SK-N-SH treated with all-trans-retinoic acid at 6 μM for 48 hours (cell line): Measurements from ENCODE around the gene ZFP62.

Experiments
- ATAC-seq: fragments of 200-7000 bp; cut with Tn5 transposase; 3 replicates; pipeline ENCODE4 v1.9.1; 2020; ENCODE audit warnings: mild to moderate bottlenecking, moderate library complexity
- ARNTL ChIP-seq: fragments of 450-650 bp; formaldehyde crosslinking; IDR thresholded peaks from 2 replicates; pipeline ENCODE4 v1.5.0; 2020; ENCODE audit warnings: low read depth, mild to moderate bottlenecking, moderate library complexity, borderline replicate concordance
- BACH2 ChIP-seq: fragments of 250-450 bp; sonication (Bioruptor Pico); IDR thresholded peaks from 2 replicates; pipeline ENCODE4 v1.9.0; 2021; ENCODE audit warnings: mild to moderate bottlenecking, borderline replicate concordance
- ESRRG ChIP-seq: fragments of 250-450 bp; sonication (Bioruptor Pico); IDR thresholded peaks from 2 replicates; pipeline ENCODE4 v1.6.1; 2021; ENCODE audit warnings: mild to moderate bottlenecking
- ISL1 ChIP-seq: fragments of 250-450 bp; sonication (Bioruptor Pico); IDR thresholded peaks from 2 replicates; pipeline ENCODE4 v2.1.2; 2022; ENCODE audit warnings: mild to moderate bottlenecking, moderate library complexity
- OSR1 ChIP-seq: fragments of 250-450 bp; sonication (Bioruptor Pico); IDR thresholded peaks from 2 replicates; pipeline ENCODE4 v1.8.0; 2022; ENCODE audit warnings: moderate library complexity, mild to moderate bottlenecking, inconsistent platforms
- PATZ1 ChIP-seq: fragments of 250-450 bp; sonication (Bioruptor Pico); IDR thresholded peaks from 2 replicates; pipeline ENCODE4 v1.8.0; 2020; ENCODE audit warnings: mild to moderate bottlenecking, moderate library complexity, borderline replicate concordance
- PPARA ChIP-seq: fragments of 250-450 bp; sonication (Bioruptor Pico); IDR thresholded peaks from 2 replicates; pipeline ENCODE4 v1.5.0; 2020; ENCODE audit warnings: mild to moderate bottlenecking, borderline replicate concordance
- RARB ChIP-seq: fragments of 250-450 bp; sonication (Bioruptor Pico); IDR thresholded peaks from 2 replicates; pipeline ENCODE4 v1.8.0; 2021; ENCODE audit warnings: mild to moderate bottlenecking, moderate library complexity
- SNAI2 ChIP-seq: fragments of 250-450 bp; sonication (Bioruptor Pico); IDR thresholded peaks from 2 replicates; pipeline ENCODE4 v1.5.0; 2020; ENCODE audit warnings: mild to moderate bottlenecking, moderate library complexity
- TCF4 ChIP-seq: fragments of 250-450 bp; sonication (Bioruptor Pico); IDR thresholded peaks from 2 replicates; pipeline ENCODE4 v1.8.0; 2021; ENCODE audit warnings: mild to moderate bottlenecking, moderate library complexity, borderline replicate concordance
- TSHZ2 ChIP-seq: fragments of 250-450 bp; sonication (Bioruptor Pico); IDR thresholded peaks from 2 replicates; pipeline ENCODE4 v1.5.0; 2020; ENCODE audit warnings: mild to moderate bottlenecking, moderate library complexity
- ZC3H10 ChIP-seq: fragments of 250-450 bp; sonication (Bioruptor Pico); IDR thresholded peaks from 2 replicates; pipeline ENCODE4 v1.5.1; 2021; ENCODE audit warnings: mild to moderate bottlenecking, moderate library complexity
- ZFP3 ChIP-seq: fragments of 250-450 bp; sonication (Bioruptor Pico); IDR thresholded peaks from 2 replicates; pipeline ENCODE4 v1.5.0; 2020; ENCODE audit warnings: mild to moderate bottlenecking, moderate library complexity
- ZFP30 ChIP-seq: fragments of 450-650 bp; formaldehyde crosslinking; IDR thresholded peaks from 2 replicates; pipeline ENCODE4 v1.5.0; 2022; ENCODE audit warnings: mild to moderate bottlenecking, moderate library complexity
- ZNF565 ChIP-seq: fragments of 450-650 bp; formaldehyde crosslinking; conservative IDR thresholded peaks from 2 replicates; pipeline ENCODE4 v1.5.0; 2020; ENCODE audit warnings: low read depth, mild to moderate bottlenecking, moderate library complexity
- ZNF70 ChIP-seq: fragments of 450-650 bp; formaldehyde crosslinking; IDR thresholded peaks from 2 replicates; pipeline ENCODE4 v1.5.0; 2020; ENCODE audit warnings: mild to moderate bottlenecking, moderate library complexity
- ZNF8 ChIP-seq: fragments of 450-650 bp; formaldehyde crosslinking; IDR thresholded peaks from 2 replicates; pipeline ENCODE4 v1.5.0; 2020; ENCODE audit warnings: mild to moderate bottlenecking, moderate library complexity
- TF ChIP-seq, protein P1 (sequence below): fragments of 250-450 bp; sonication (Bioruptor Pico); IDR thresholded peaks from 2 replicates; pipeline ENCODE4 v1.5.1; 2021; ENCODE audit warnings: mild to moderate bottlenecking, moderate library complexity
- TF ChIP-seq, protein P2 (sequence below): fragments of 250-450 bp; sonication (Bioruptor Pico); IDR thresholded peaks from 2 replicates; pipeline ENCODE4 v1.5.1; 2020; ENCODE audit warnings: low read depth, mild to moderate bottlenecking, moderate library complexity

ZFP62 gene

GRCh38 chr5:180816608-180817534 lies 44.2 kb downstream of the ZFP62 start (continued):
- TF ChIP-seq, protein P1, sequence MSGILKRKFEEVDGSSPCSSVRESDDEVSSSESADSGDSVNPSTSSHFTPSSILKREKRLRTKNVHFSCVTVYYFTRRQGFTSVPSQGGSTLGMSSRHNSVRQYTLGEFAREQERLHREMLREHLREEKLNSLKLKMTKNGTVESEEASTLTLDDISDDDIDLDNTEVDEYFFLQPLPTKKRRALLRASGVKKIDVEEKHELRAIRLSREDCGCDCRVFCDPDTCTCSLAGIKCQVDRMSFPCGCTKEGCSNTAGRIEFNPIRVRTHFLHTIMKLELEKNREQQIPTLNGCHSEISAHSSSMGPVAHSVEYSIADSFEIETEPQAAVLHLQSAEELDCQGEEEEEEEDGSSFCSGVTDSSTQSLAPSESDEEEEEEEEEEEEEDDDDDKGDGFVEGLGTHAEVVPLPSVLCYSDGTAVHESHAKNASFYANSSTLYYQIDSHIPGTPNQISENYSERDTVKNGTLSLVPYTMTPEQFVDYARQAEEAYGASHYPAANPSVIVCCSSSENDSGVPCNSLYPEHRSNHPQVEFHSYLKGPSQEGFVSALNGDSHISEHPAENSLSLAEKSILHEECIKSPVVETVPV: no peak
- TF ChIP-seq PATZ1 (CRISPR knock-in tag) (no peak), ISL1 (CRISPR knock-in tag) (no peak), TCF4 (CRISPR knock-in tag) (no peak), BACH2 (no peak)

DNA sequence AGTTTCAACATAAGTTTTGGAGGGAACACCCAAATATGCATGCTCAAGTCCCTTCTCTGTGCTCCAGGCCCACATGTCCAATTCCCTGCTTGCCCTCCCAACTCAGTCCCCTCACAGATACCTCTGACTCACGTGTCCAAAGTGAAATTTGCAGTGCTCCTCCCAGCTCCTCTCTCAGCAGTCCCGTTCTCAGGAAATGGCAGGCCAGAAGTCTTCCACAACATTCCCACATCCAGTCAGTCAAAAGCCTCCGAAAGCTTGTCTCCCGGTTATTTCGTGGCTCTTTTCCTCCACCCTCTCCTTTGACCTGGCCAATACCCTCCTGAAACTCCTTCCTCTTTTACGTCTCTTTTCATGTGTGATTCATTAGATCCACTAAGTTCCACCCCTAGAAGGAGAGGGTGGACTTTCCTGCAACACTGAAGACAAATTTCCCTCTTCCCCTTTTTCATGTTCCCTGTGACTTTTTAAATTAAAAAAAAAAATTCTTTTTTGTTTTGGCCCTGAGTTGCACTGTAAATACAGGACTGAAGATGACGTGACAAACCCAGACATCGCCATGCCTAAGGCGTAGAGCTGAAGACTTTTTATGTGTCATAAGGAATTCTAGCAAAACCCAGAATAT lies 45.7 kb downstream of the ZFP62 start:
- no peak for ATAC-seq
- TF ChIP-seq ZFP30 (CRISPR knock-in tag): no peak
- TF ChIP-seq ZNF70 (CRISPR knock-in tag): no peak
- TF ChIP-seq, protein P2, sequence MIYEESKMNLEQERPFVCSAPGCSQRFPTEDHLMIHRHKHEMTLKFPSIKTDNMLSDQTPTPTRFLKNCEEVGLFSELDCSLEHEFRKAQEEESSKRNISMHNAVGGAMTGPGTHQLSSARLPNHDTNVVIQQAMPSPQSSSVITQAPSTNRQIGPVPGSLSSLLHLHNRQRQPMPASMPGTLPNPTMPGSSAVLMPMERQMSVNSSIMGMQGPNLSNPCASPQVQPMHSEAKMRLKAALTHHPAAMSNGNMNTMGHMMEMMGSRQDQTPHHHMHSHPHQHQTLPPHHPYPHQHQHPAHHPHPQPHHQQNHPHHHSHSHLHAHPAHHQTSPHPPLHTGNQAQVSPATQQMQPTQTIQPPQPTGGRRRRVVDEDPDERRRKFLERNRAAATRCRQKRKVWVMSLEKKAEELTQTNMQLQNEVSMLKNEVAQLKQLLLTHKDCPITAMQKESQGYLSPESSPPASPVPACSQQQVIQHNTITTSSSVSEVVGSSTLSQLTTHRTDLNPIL (CRISPR knock-in tag): no peak
- TF ChIP-seq, all 23 proteins: peak for 0

DNA sequence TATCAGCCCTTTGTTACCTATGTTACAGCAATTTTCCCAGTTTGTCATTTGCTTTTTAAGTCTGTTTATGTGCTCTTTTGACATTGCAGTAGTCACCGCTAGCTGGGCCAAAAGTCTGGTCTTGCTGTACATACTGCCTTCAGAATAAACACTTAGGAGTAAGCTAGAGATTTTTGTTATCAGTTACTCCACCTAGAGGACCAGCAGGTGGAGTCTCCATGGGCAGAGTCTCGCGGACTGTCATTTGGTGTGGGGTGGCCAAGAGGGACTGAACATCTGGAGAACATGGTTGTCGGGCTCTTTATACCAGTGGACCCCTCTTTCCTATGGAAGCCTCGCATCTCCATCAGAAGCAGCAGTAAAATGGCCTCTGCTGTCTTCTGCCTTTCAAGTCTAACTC lies 47.7 kb downstream of the ZFP62 start:
- ATAC-seq: no peak
- no peak for TF ChIP-seq ZC3H10 (CRISPR knock-in tag)
- TF ChIP-seq SNAI2 (CRISPR knock-in tag): no peak
- no peak for TF ChIP-seq BACH2
- no peak for TF ChIP-seq ISL1 (CRISPR knock-in tag)
- TF ChIP-seq TCF4 (CRISPR knock-in tag): no peak
- TF ChIP-seq TSHZ2: no peak
- no peak for TF ChIP-seq ZFP3
- TF ChIP-seq ZFP30 (CRISPR knock-in tag): no peak
- TF ChIP-seq, protein P2 (CRISPR knock-in tag): no peak
- no peak for TF ChIP-seq PPARA (CRISPR knock-in tag)
- no peak for TF ChIP-seq ZNF565 (CRISPR knock-in tag)
- TF ChIP-seq ARNTL (CRISPR knock-in tag): no peak
- TF ChIP-seq, protein P1: no peak
- TF ChIP-seq OSR1 (CRISPR knock-in tag): no peak
- no peak for TF ChIP-seq ESRRG (CRISPR knock-in tag)
- TF ChIP-seq ZNF8 (CRISPR knock-in tag): no peak
- no peak for TF ChIP-seq ZNF70 (CRISPR knock-in tag)
- TF ChIP-seq RARB (CRISPR knock-in tag): no peak
